GM10266 (cell line): ENCODE results near the gene CCDC191.

Experiments
- DNase-seq: peaks from one replicate; pipeline ENCODE4 v3.0.0; 2012; ENCODE audit errors: extremely low spot score
- CTCF ChIP-seq: IDR thresholded peaks from 2 replicates; pipeline ENCODE4 v1.5.1; 2012; ENCODE audit warnings: mild to moderate bottlenecking, low read depth; ENCODE audit not compliant: control insufficient read depth, insufficient read depth; ENCODE audit errors: missing control alignments

CCDC191 gene

GRCh38 chr3:114033721-114034120 is 22.6 kb downstream of the CCDC191 start:
- DNase-seq, result no peak
- TF ChIP-seq CTCF, result no peak

DNA sequence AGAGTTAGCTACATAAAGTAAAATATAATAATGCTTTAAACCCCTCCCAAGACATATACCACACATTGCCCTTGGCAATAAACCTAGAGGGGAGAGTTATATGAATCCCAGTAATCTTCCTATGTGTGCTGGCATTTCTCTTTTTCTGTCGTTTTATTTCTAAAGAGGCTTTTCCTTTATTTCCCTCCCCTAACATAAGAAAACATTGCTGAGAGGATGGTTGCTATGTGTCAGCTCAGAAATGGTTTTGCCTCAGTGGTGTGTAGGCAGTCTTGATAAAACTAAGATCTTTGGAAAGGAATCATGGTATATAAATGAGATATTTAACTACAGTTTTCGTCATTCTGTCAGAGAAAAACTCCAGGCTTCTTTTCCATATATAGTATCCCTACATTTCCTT is 30.0 kb downstream of the CCDC191 start:
- TF ChIP-seq CTCF, result no peak
- DNase-seq, result no peak

DNA sequence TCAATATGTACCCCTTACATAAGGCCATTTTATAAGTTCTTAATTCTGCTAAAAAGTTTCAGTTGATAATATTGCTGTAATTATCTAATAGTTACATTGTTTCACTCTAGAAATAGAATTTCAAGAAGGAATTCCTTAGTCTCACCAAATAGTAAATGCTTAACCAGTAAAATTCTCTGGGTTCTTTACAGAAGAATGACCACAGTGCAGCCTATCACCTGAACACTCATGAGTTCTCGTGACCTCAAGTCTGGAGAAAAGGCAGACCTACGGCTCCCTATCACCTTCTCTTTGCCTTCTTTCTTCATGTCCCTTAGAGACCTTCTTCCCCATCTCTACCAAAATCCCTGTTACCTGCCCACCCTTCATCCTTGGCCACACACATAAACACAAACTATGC is 30.9 kb downstream of the CCDC191 start:
- no peak for DNase-seq
- no peak for TF ChIP-seq CTCF

DNA sequence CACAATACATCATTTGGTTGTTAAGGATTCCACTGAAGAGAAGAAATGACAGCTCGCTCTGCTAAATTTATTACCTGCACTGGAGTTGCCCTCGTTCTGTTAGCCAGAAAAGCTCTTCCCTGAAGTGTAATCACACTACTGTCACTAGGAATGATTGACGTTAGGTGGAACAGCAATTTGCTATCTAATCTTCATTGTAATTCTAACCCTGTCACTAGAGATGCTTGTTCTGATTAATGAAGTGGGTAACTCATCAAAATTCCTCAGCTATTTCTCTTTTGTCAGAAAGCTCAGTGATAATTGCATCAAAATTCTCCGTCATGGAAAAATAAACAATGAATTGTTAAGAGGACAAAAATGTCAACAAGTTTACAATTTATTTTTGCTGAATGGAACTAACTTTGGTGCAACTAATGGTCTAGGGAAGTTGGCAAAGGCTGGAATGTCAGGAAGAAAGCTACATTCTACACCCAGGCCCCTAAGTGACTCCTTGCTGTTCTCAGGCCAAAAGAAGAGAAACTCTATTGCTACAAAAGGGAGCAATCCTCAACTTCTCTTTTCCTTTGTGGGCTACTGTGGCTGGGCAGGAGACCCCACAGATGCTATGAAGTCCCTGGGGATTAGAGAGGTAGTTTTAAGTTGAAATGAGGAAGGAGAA is 34.1 kb downstream of the CCDC191 start:
- TF ChIP-seq CTCF, result no peak
- DNase-seq, result no peak

GRCh38 chr3:114020907-114021306 is 35.4 kb downstream of the CCDC191 start:
- no peak for DNase-seq
- no peak for TF ChIP-seq CTCF

- no peak for TF ChIP-seq CTCF
- DNase-seq, result no peak
Measured at GRCh38 chr3:114019486-114019885, 36.8 kb downstream of the CCDC191 start.

DNA sequence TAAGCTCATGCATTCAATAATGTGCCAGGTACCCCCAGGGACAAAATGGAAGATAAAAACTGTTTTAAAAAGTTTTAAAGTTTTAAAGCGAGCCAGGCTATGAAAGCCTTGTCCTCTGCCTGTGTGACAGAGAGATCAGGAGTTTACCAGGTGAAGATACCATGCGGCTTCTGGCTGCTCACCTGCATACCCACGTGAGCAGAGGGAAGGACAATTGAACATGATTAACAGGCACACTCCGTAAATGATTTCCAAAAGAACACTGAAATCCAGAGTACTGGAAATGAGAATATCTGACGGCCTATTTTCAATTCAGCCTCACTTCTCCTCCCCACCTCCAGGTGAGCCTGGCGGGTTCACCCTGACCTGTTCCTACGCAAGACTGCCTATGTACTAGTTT is 42.1 kb downstream of the CCDC191 start:
- DNase-seq, result no peak
- TF ChIP-seq CTCF, result no peak
